DND-41 (cell line): Measurements from ENCODE around the gene BACE1.

Experiments
- ATAC-seq: fragments of 200-7000 bp; cut with Tn5 transposase; 3 replicates; pipeline ENCODE4 v1.9.1; 2021; ENCODE audit warnings: low read depth; ENCODE audit not compliant: insufficient read depth
- DNase-seq: peaks from one replicate; pipeline ENCODE4 v3.0.0-alpha.2; 2020
- H2AFZ ChIP-seq: 2 replicates; pipeline ENCODE4 v1.6.0; 2012; ENCODE audit warnings: low read depth, low read length
- H3K27ac ChIP-seq: 2 replicates; pipeline ENCODE4 v1.5.1; 2012; ENCODE audit warnings: low read length, inconsistent platforms
- H3K27me3 ChIP-seq: fragments of 200-600 bp; sonication (generic); 2 replicates; pipeline ENCODE4 v1.6.0; 2012; ENCODE audit warnings: low read length, mild to moderate bottlenecking, inconsistent platforms; ENCODE audit not compliant: insufficient read depth, poor library complexity
- H3K36me3 ChIP-seq: 2 replicates; pipeline ENCODE4 v1.5.1; 2012; ENCODE audit warnings: low read length, inconsistent platforms; ENCODE audit not compliant: insufficient read depth
- H3K4me1 ChIP-seq: 2 replicates; pipeline ENCODE4 v1.5.1; 2012; ENCODE audit warnings: mild to moderate bottlenecking, low read length; ENCODE audit not compliant: insufficient read depth
- H3K4me2 ChIP-seq: 2 replicates; pipeline ENCODE4 v1.6.0; 2012; ENCODE audit warnings: mild to moderate bottlenecking, moderate library complexity, low read length, inconsistent platforms; ENCODE audit not compliant: insufficient read depth
- H3K4me3 ChIP-seq, 2 experiments: fragments of 200-600 bp in 1 of 2; shearing (Covaris generic) in 1 of 2; 2 replicates each; pipeline ENCODE4 v1.5.1; 2012 to 2016; ENCODE audit warnings: inconsistent platforms in 2 of 2, low read length in 2 of 2, mild to moderate bottlenecking in 2 of 2, low read depth in 1 of 2, moderate library complexity in 1 of 2
- H3K79me2 ChIP-seq: 2 replicates; pipeline ENCODE4 v1.6.0; 2012; ENCODE audit warnings: low read length, inconsistent platforms; ENCODE audit not compliant: insufficient read depth
- H3K9ac ChIP-seq: 2 replicates; pipeline ENCODE4 v1.6.0; 2012; ENCODE audit warnings: low read depth, mild to moderate bottlenecking, inconsistent platforms, low read length, moderate library complexity
- H3K9me3 ChIP-seq: 2 replicates; pipeline ENCODE4 v1.5.1; 2012; ENCODE audit warnings: low read length, moderate library complexity, mild to moderate bottlenecking, inconsistent platforms; ENCODE audit not compliant: insufficient read depth, severe bottlenecking
- H4K20me1 ChIP-seq: 2 replicates; pipeline ENCODE4 v1.6.0; 2012; ENCODE audit warnings: low read length; ENCODE audit not compliant: insufficient read depth
- EZH2 ChIP-seq: IDR thresholded peaks from 3 replicates; pipeline ENCODE4 v1.6.1; 2012; ENCODE audit warnings: borderline replicate concordance, low read depth, mild to moderate bottlenecking, moderate library complexity, low read length, inconsistent platforms; ENCODE audit not compliant: severe bottlenecking
- TF ChIP-seq, protein P1 (sequence below): IDR thresholded peaks from 2 replicates; pipeline ENCODE4 v1.5.1; 2012; ENCODE audit warnings: borderline replicate concordance, low read length, moderate library complexity, mild to moderate bottlenecking; ENCODE audit not compliant: poor library complexity, severe bottlenecking; ENCODE audit errors: extremely low read depth

Gene BACE1

DNA sequence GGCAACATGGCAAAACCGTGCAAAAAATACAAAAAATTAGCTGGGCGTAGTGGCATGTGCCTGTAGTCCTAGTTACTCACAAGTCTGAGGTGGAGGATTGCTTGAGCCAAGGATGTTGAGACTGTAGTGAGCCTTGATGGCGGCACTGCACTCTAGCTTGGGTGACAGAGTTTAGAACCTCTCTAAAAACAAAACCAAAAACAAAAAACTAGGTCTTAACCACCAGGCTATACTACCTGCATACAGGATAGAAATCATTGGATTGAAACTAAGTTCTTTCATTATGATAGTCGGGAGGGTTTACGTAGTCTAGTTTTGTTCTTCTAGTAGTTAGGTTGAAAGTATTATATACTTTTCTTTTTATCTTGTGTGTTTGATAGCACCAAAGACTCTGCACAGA, 77.8 kb downstream of the BACE1 start:
- Histone ChIP-seq H3K4me1 (peaks cover 12% of the 10 kb centered on the region), H3K9me3 (no peaks in the 10 kb centered on the region), H3K79me2 (peaks cover 13% of the 10 kb centered on the region), H4K20me1 (no peaks in the 10 kb centered on the region), H3K27ac (no peak overlapping the region), H3K4me2 (no peak overlapping the region), H3K36me3 (peaks cover 36% of the 10 kb centered on the region), H3K9ac (no peak overlapping the region), H2AFZ (no peak overlapping the region), H3K27me3 (no peaks in the 10 kb centered on the region), H3K4me3 (no peak overlapping the region)
- DNase-seq (no peak), ATAC-seq (no peak)
- no peak for TF ChIP-seq EZH2
- TF ChIP-seq, protein P1, sequence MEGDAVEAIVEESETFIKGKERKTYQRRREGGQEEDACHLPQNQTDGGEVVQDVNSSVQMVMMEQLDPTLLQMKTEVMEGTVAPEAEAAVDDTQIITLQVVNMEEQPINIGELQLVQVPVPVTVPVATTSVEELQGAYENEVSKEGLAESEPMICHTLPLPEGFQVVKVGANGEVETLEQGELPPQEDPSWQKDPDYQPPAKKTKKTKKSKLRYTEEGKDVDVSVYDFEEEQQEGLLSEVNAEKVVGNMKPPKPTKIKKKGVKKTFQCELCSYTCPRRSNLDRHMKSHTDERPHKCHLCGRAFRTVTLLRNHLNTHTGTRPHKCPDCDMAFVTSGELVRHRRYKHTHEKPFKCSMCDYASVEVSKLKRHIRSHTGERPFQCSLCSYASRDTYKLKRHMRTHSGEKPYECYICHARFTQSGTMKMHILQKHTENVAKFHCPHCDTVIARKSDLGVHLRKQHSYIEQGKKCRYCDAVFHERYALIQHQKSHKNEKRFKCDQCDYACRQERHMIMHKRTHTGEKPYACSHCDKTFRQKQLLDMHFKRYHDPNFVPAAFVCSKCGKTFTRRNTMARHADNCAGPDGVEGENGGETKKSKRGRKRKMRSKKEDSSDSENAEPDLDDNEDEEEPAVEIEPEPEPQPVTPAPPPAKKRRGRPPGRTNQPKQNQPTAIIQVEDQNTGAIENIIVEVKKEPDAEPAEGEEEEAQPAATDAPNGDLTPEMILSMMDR, result no peak
